Skeletal muscle cell (primary cell): ENCODE data around the gene FASTKD3.

Experiments used
- DNase-seq: peaks from one replicate; pipeline ENCODE4 v3.0.0-alpha.2; 2010; ENCODE audit warnings: low read depth
- H3K4me3 ChIP-seq: 2 replicates; pipeline ENCODE4 v1.5.1; 2011; ENCODE audit warnings: low read depth, mild to moderate bottlenecking, control low read depth, low read length, moderate library complexity

FASTKD3 gene

GRCh38 chr5:7815892-7816534 lies 52.8 kb downstream of the FASTKD3 start:
- DNase-seq: peak; percentile 4
- no peak overlapping the region for H3K4me3 ChIP-seq

GRCh38 chr5:7814816-7815215 lies 54.0 kb downstream of the FASTKD3 start:
- no peak overlapping the region for H3K4me3 ChIP-seq
- no peak for DNase-seq

- no peak for DNase-seq
- no peak overlapping the region for H3K4me3 ChIP-seq
Observed at GRCh38 chr5:7813576-7813975, 55.3 kb downstream of the FASTKD3 start.

- no peak for DNase-seq
- H3K4me3 ChIP-seq: no peak overlapping the region
Observed at GRCh38 chr5:7813007-7813406, 55.8 kb downstream of the FASTKD3 start.

- DNase-seq: no peak
Observed at GRCh38 chr5:7811715-7812114, 57.1 kb downstream of the FASTKD3 start.

More at GRCh38 chr5:7811715-7812114, 57.1 kb downstream of the FASTKD3 start:
- no peak overlapping the region for H3K4me3 ChIP-seq
